ENCODE data around the gene PPP1R13L. TPM values are rescaled to one million over a fixed set of nuclear protein-coding genes. Genes with fewer than 3 reads are reported as not detected.
"Not testable (repeated sequence)": the region's sequence is repeated elsewhere in the genome, so short reads cannot be mapped to it uniquely, and the experiment has no call there.

PPP1R13L gene
- total RNA-seq, 4 donors from 2014 or later, result 13.7 to 20.0 (median 15.6) TPM

- ATAC-seq (ENCODE audit: low FRiP score), result no peak
Observed at GRCh38 chr19:45344621-45345505, 60.0 kb downstream of the PPP1R13L start.

GRCh38 chr19:45342911-45343310 is 62.0 kb downstream of the PPP1R13L start:
- no peak for TF ChIP-seq CTCF (IDR thresholded peaks at IDR 0.05)
- no peak for ATAC-seq (ENCODE audit: low FRiP score)
- no peak for DNase-seq (ENCODE audit: low spot score)

More at GRCh38 chr19:45344621-45345505, 60.0 kb downstream of the PPP1R13L start:
- no peak for TF ChIP-seq CTCF (IDR thresholded peaks at IDR 0.05)
- DNase-seq (ENCODE audit: low spot score), result no peak

GRCh38 chr19:45340899-45341453 is 63.9 kb downstream of the PPP1R13L start:
- no peak for TF ChIP-seq CTCF (IDR thresholded peaks at IDR 0.05)
- ATAC-seq (ENCODE audit: low FRiP score), result no peak
- no peak for DNase-seq (ENCODE audit: low spot score)

- DNase-seq (ENCODE audit: low spot score) (no peak), ATAC-seq (ENCODE audit: low FRiP score) (peak; percentile 28)
- no peak for TF ChIP-seq CTCF (IDR thresholded peaks at IDR 0.05)
Observed at GRCh38 chr19:45340232-45340898, 64.5 kb downstream of the PPP1R13L start, which contains the start of gene KLC3. Gene KLC3, plus strand, starts transcription at chr19:45340750. Its CDS starts 4,792 bp downstream, at chr19:45345542.

GRCh38 chr19:45339629-45340028 is 65.2 kb downstream of the PPP1R13L start:
- ATAC-seq (ENCODE audit: low FRiP score) (no peak), DNase-seq (ENCODE audit: low spot score) (no peak)
- TF ChIP-seq CTCF (IDR thresholded peaks at IDR 0.05), result no peak

- no peak for TF ChIP-seq CTCF (IDR thresholded peaks at IDR 0.05)
- DNase-seq (ENCODE audit: low spot score) (no peak), ATAC-seq (ENCODE audit: low FRiP score) (no peak)
Observed at GRCh38 chr19:45336696-45337251, 68.1 kb downstream of the PPP1R13L start.

GRCh38 chr19:45334881-45335280 is 70.0 kb downstream of the PPP1R13L start:
- DNase-seq (ENCODE audit: low spot score); ATAC-seq (ENCODE audit: low FRiP score): not testable (repeated sequence)

All from omental fat pad (tissue), 4 donors.